HCT116 (cell line): ENCODE measurements around the gene EML1. TPM values are rescaled to one million over a fixed set of nuclear protein-coding genes. Genes with fewer than 3 reads are reported as not detected.

Experiments
- ATAC-seq: fragments of 200-7000 bp; cut with Tn5 transposase; 2 replicates; pipeline ENCODE4 v1.9.1; 2020; ENCODE audit warnings: mild to moderate bottlenecking, moderate library complexity
- BruUV-seq: library from RNA; stranded (reverse); fragments of 400-500 nt; replicated peaks from 2 replicates; lab custom pipeline; 2021; lab: Mats Ljungman, UMichigan
- CTCF ChIA-PET: fragments of 300-600 bp; sonication (Branson Sonifier 250); formaldehyde crosslinking; loops from one replicate; lab custom pipeline; 2021; ENCODE audit warnings: antibody characterized with exemption; lab: Charles Lee
- POLR2A ChIA-PET: fragments of 300-600, 350-600 bp; sonication (Branson Sonifier 250); formaldehyde crosslinking; loops from one replicate; lab custom pipeline; 2021; ENCODE audit warnings: antibody characterized with exemption; lab: Charles Lee
- RAD21 ChIA-PET, 2 experiments: fragments of 300-600 bp; sonication (Branson Sonifier 250); formaldehyde crosslinking; loops; one replicate each; lab custom pipeline; 2023; ENCODE audit warnings: low total read pairs in 2 of 2; ENCODE audit not compliant: uncharacterized antibody in 2 of 2, unreplicated experiment in 2 of 2, low non-redundant PET in 1 of 2; lab: Charles Lee
- DNase-seq: peaks from one replicate; pipeline ENCODE4 v3.0.0-alpha.2; 2010; ENCODE audit warnings: low read depth, low spot score
- H2AFZ ChIP-seq: fragments of 200-600 bp; shearing (Covaris generic), sonication (generic); 2 replicates; pipeline ENCODE4 v1.6.1; 2017; ENCODE audit warnings: low read depth, mixed run types, mixed read lengths, antibody characterized with exemption, low read length; ENCODE audit not compliant: poor library complexity, severe bottlenecking
- H3K27ac ChIP-seq: 2 replicates; pipeline ENCODE4 v1.5.1; 2012; ENCODE audit warnings: low read depth, low read length
- H3K27me3 ChIP-seq: fragments of 200-600 bp; sonication (generic); 2 replicates; pipeline ENCODE4 v1.6.1; 2016; ENCODE audit warnings: mixed run types, low read length, mixed read lengths; ENCODE audit not compliant: insufficient read depth
- H3K36me3 ChIP-seq, 2 experiments: fragments of 200-500 bp in 1 of 2; fragments of 200-600 bp in 1 of 2; sonication (Bioruptor generic) in 1 of 2; sonication (generic) in 1 of 2; 2 replicates each; pipeline versions ENCODE4 v1.5.1 to v1.6.1; 2014 to 2016; ENCODE audit warnings: low read length in 2 of 2, inconsistent platforms in 1 of 2, mixed read lengths in 1 of 2, mixed run types in 1 of 2; ENCODE audit not compliant: insufficient read depth in 2 of 2, control insufficient read depth in 1 of 2
- H3K4me1 ChIP-seq, 2 experiments: fragments of 200-600 bp in 1 of 2; sonication (generic) in 1 of 2; 2 replicates each; pipeline versions ENCODE4 v1.5.1 to v1.6.1; 2012 to 2017; ENCODE audit warnings: low read length in 2 of 2, inconsistent platforms in 1 of 2, mild to moderate bottlenecking in 1 of 2, mixed read lengths in 1 of 2, mixed run types in 1 of 2, moderate library complexity in 1 of 2; ENCODE audit not compliant: insufficient read depth in 2 of 2, control insufficient read depth in 1 of 2
- H3K4me2 ChIP-seq: fragments of 200-600 bp; sonication (generic); 2 replicates; pipeline ENCODE4 v1.6.1; 2017; ENCODE audit warnings: mixed run types, low read length, mixed read lengths
- H3K4me3 ChIP-seq, 2 experiments: fragments of 200-600 bp in 1 of 2; sonication (generic) in 1 of 2; replicated peaks in 1 of 2; 2 replicates each; pipeline ENCODE4 v1.5.1; 2011 to 2016; ENCODE audit warnings: low read length in 2 of 2, control low read depth in 1 of 2, low read depth in 1 of 2, mild to moderate bottlenecking in 1 of 2, mixed read lengths in 1 of 2, mixed run types in 1 of 2
- H3K79me2 ChIP-seq: fragments of 200-600 bp; sonication (generic); 2 replicates; pipeline ENCODE4 v1.6.1; 2017; ENCODE audit warnings: mild to moderate bottlenecking, mixed run types, low read length, moderate library complexity, mixed read lengths; ENCODE audit not compliant: insufficient read depth
- H3K9ac ChIP-seq: fragments of 200-600 bp; sonication (generic); 2 replicates; pipeline ENCODE4 v1.6.1; 2016; ENCODE audit warnings: low read length, mixed read lengths
- H3K9me2 ChIP-seq: fragments of 200-600 bp; sonication (generic), shearing (Covaris generic); 2 replicates; pipeline ENCODE4 v1.6.1; 2017; ENCODE audit warnings: mixed run types, mild to moderate bottlenecking, moderate library complexity; ENCODE audit not compliant: insufficient read depth
- H3K9me3 ChIP-seq, 2 experiments: fragments of 200-500 bp in 1 of 2; fragments of 200-600 bp in 1 of 2; sonication (Bioruptor generic) in 1 of 2; sonication (generic) in 1 of 2; 2 replicates each; pipeline ENCODE4 v1.6.1; 2014 to 2017; ENCODE audit warnings: low read length in 2 of 2, mixed read lengths in 2 of 2, inconsistent platforms in 1 of 2, low read depth in 1 of 2, mild to moderate bottlenecking in 1 of 2, mixed run types in 1 of 2, moderate library complexity in 1 of 2; ENCODE audit not compliant: control insufficient read depth in 1 of 2, insufficient read depth in 1 of 2
- H4K20me1 ChIP-seq: fragments of 200-600 bp; sonication (generic), shearing (Covaris generic); 2 replicates; pipeline ENCODE4 v1.6.1; 2017; ENCODE audit warnings: mixed run types, mild to moderate bottlenecking, moderate library complexity; ENCODE audit not compliant: insufficient read depth
- CBX3 ChIP-seq: IDR thresholded peaks from 2 replicates; pipeline ENCODE4 v1.6.1; 2012; ENCODE audit warnings: low read depth
- CEBPB ChIP-seq: IDR thresholded peaks from 2 replicates; pipeline ENCODE4 v1.6.1; 2012; ENCODE audit warnings: low read depth
- EGR1 ChIP-seq: IDR thresholded peaks from 2 replicates; pipeline ENCODE4 v1.6.1; 2012; ENCODE audit warnings: low read depth
- JUND ChIP-seq: IDR thresholded peaks from 2 replicates; pipeline ENCODE4 v1.6.1; 2012
- MAX ChIP-seq: IDR thresholded peaks from 2 replicates; pipeline ENCODE4 v1.6.1; 2012
- POLR2A ChIP-seq: IDR thresholded peaks from 2 replicates; pipeline ENCODE4 v1.7.0; 2011; ENCODE audit warnings: borderline replicate concordance; ENCODE audit not compliant: insufficient read depth, insufficient read length; ENCODE audit errors: extremely low read depth
- POLR2AphosphoS5 ChIP-seq: IDR thresholded peaks from 2 replicates; pipeline ENCODE4 v1.6.1; 2011; ENCODE audit warnings: mild to moderate bottlenecking, low read depth, low read length, moderate library complexity
- SP1 ChIP-seq: IDR thresholded peaks from 2 replicates; pipeline ENCODE4 v1.6.1; 2012; ENCODE audit warnings: low read depth
- SRF ChIP-seq: IDR thresholded peaks from 2 replicates; pipeline ENCODE4 v1.6.1; 2012; ENCODE audit warnings: low read depth
- TCF7L2 ChIP-seq: IDR thresholded peaks from 2 replicates; pipeline ENCODE4 v1.7.0; 2011; ENCODE audit warnings: borderline replicate concordance, inconsistent platforms; ENCODE audit not compliant: insufficient read depth, insufficient read length; ENCODE audit errors: extremely low read depth
- ZFX ChIP-seq: fragments of 450-650 bp; IDR thresholded peaks from 2 replicates; pipeline ENCODE4 v1.6.1; 2017
- ZNF274 ChIP-seq: fragments of 200-500 bp; sonication (Bioruptor generic); IDR thresholded peaks from 2 replicates; pipeline ENCODE4 v1.6.1; 2014; ENCODE audit warnings: mild to moderate bottlenecking, low read depth, low read length, inconsistent platforms
- intact Hi-C: fragments of 100-400 bp; cut with micrococcal nuclease; formaldehyde crosslinking; loops from 2 replicates; pipeline ENCODE4 v1.10.0; 2022
- total RNA-seq: library from RNA; stranded (reverse); gene quantifications from one replicate; pipeline ENCODE4 v1.2.1, GENCODE V29; 2021; ENCODE audit not compliant: unreplicated experiment

The EML1 gene
- total RNA-seq, 1 experiment from 2014 or later, result 7.4 TPM

DNA sequence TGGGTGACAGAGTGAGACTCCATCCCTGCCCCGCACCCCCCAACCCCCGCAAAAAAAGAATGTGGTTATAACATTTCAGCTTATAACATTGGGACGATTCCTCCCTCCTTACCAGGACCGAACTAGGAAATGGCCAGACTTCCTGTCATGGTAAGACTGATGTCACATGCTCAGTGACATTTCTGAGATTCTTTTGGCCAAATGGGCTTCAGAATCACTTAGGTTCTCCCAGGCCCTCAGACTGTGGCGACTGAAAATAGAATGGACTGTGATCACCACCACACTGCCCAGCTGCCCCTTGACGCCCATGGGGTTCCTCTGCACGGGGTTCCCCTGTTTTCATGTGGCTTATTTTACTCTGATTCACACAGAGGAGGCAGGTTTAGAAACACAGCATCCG is 157.0 kb downstream of the EML1 start:
- BruUV-seq, result no TSS peak
- Histone ChIP-seq H3K4me2 (no peak overlapping the region), H3K9me2 (no peaks in the 10 kb centered on the region), H3K9me3 (no peaks in the 10 kb centered on the region), H2AFZ (no peak overlapping the region), H4K20me1 (no peaks in the 10 kb centered on the region), H3K79me2 (no peaks in the 10 kb centered on the region), H3K36me3 (no peaks in the 10 kb centered on the region), H3K4me3 (no peak overlapping the region), H3K4me1 (peaks cover 4 to 13% of the 10 kb centered on the region in 2 experiments), H3K9ac (no peak overlapping the region), H3K27ac (no peak overlapping the region), H3K27me3 (no peaks in the 10 kb centered on the region)
- ATAC-seq (no peak), DNase-seq (no peak)
- intact Hi-C loops, result no loop called here
- ChIA-PET POLR2A (no interaction called here), CTCF (no interaction called here), RAD21 (no interaction called here)
- no peak for TF ChIP-seq ZNF274
- TF ChIP-seq TCF7L2, result no peak
- TF ChIP-seq CEBPB, result no peak

DNA sequence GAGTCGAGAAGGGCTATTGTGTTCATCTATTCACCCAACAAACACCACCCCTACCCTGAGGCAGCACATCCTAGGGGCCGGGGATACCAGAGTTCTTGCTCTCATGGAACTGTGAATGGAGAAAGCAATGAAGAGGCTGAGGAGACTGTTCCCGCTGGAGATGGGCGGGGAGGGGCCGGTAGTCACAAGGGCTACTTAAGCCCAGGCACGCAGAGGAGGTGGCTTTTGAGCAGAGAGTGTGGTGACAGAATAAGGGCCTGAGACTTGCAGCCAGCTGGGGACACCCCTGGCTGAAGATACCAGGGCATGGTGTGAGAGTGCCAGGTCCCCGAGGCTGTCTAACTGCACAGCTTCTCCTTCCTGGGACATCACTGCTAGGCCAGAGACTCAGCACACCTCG is 157.9 kb downstream of the EML1 start:
- H3K4me2 ChIP-seq, result no peak overlapping the region
- H3K4me3 ChIP-seq, result no peak overlapping the region
- H3K36me3 ChIP-seq, result no peaks in the 10 kb centered on the region
- TF ChIP-seq ZFX, result no peak
- no peak for TF ChIP-seq TCF7L2
- no peak for TF ChIP-seq SP1
- no peak for TF ChIP-seq SRF
- TF ChIP-seq CEBPB, result no peak
- no peak for TF ChIP-seq EGR1
- no peak for TF ChIP-seq JUND
- no peak for TF ChIP-seq POLR2AphosphoS5
- TF ChIP-seq MAX, result no peak
- TF ChIP-seq CBX3, result no peak
- TF ChIP-seq POLR2A, result no peak
- no peaks in the 10 kb centered on the region for H3K9me3 ChIP-seq
- no peaks in the 10 kb centered on the region for H4K20me1 ChIP-seq
- intact Hi-C loops, result no loop called here
- no peaks in the 10 kb centered on the region for H3K9me2 ChIP-seq
- ChIA-PET CTCF (no interaction called here), POLR2A (no interaction called here), RAD21 (no interaction called here)
- no peaks in the 10 kb centered on the region for H3K79me2 ChIP-seq
- no peak for DNase-seq
- peaks cover 4 to 13% of the 10 kb centered on the region in 2 experiments for H3K4me1 ChIP-seq
- H3K9ac ChIP-seq, result no peak overlapping the region
- BruUV-seq, result no TSS peak
- no peak overlapping the region for H2AFZ ChIP-seq
- no peak for ATAC-seq
- H3K27me3 ChIP-seq, result no peaks in the 10 kb centered on the region
- H3K27ac ChIP-seq, result no peak overlapping the region
